IMR-90 (cell line): Measurements from ENCODE around the gene SINHCAF. TPM values are rescaled to one million over a fixed set of nuclear protein-coding genes. Genes with fewer than 3 reads are reported as not detected.

Experiments used
- ATAC-seq: fragments of 200-7000 bp; cut with Tn5 transposase; 2 replicates; pipeline ENCODE4 v1.9.1; 2020; ENCODE audit warnings: low read depth, mild to moderate bottlenecking, moderate library complexity
- BruUV-seq: library from RNA; stranded (reverse); fragments of 400-500 nt; replicated peaks from 2 replicates; lab custom pipeline; 2021; lab: Mats Ljungman, UMichigan
- CTCF ChIA-PET: fragments of 300-600 bp; formaldehyde crosslinking; extraction: SDS; loops from one replicate; lab custom pipeline; 2021; ENCODE audit warnings: antibody characterized with exemption; lab: Yijun Ruan, JAX
- POLR2A ChIA-PET: fragments of 300-600 bp; sonication (Branson Sonifier 250); formaldehyde crosslinking; loops from one replicate; lab custom pipeline; 2022; ENCODE audit warnings: antibody characterized with exemption; ENCODE audit not compliant: unreplicated experiment; lab: Charles Lee
- DNase-seq: peaks from one replicate; pipeline ENCODE4 v3.0.0; 2013
- H2AFZ ChIP-seq: replicated peaks from 2 replicates; pipeline ENCODE3; 2013; ENCODE audit warnings: low read length, mild to moderate bottlenecking; ENCODE audit not compliant: poor library complexity
- H2AK5ac ChIP-seq: 2 replicates; pipeline ENCODE4 v1.6.1; 2013; ENCODE audit warnings: low read depth, low read length, inconsistent platforms
- H2AK9ac ChIP-seq: replicated peaks from 2 replicates; pipeline ENCODE3; 2013; ENCODE audit warnings: mild to moderate bottlenecking, low read depth, low read length, moderate library complexity; ENCODE audit not compliant: poor library complexity
- H2BK120ac ChIP-seq: 2 replicates; pipeline ENCODE4 v1.6.1; 2013; ENCODE audit warnings: low read depth, low read length, inconsistent platforms
- H2BK15ac ChIP-seq: 3 replicates; pipeline ENCODE4 v1.6.1; 2013; ENCODE audit warnings: low read depth, low read length, inconsistent platforms
- H2BK20ac ChIP-seq: 2 replicates; pipeline ENCODE4 v1.6.1; 2013; ENCODE audit warnings: low read depth, mild to moderate bottlenecking, inconsistent platforms, low read length, moderate library complexity
- H2BK5ac ChIP-seq: 2 replicates; pipeline ENCODE4 v1.6.1; 2013; ENCODE audit warnings: mild to moderate bottlenecking, low read depth, low read length, inconsistent platforms; ENCODE audit not compliant: poor library complexity, severe bottlenecking
- H3K14ac ChIP-seq: replicated peaks from 2 replicates; pipeline ENCODE4 v1.6.1; 2013; ENCODE audit warnings: low read depth, low read length, inconsistent platforms
- H3K18ac ChIP-seq: 2 replicates; pipeline ENCODE4 v1.6.1; 2013; ENCODE audit warnings: low read depth, low read length, control low read depth
- H3K23ac ChIP-seq: 2 replicates; pipeline ENCODE4 v1.6.1; 2013; ENCODE audit warnings: low read depth, low read length, inconsistent platforms
- H3K27ac ChIP-seq: 2 replicates; pipeline ENCODE4 v1.5.1; 2013; ENCODE audit warnings: mild to moderate bottlenecking, control low read depth, low read length; ENCODE audit not compliant: insufficient read depth
- H3K27me3 ChIP-seq: 2 replicates; pipeline ENCODE4 v1.6.1; 2013; ENCODE audit warnings: low read length; ENCODE audit not compliant: control insufficient read depth, insufficient read depth
- H3K36me3 ChIP-seq: 2 replicates; pipeline ENCODE4 v1.6.1; 2013; ENCODE audit warnings: low read length, mixed read lengths; ENCODE audit not compliant: control insufficient read depth, insufficient read depth
- H3K4ac ChIP-seq: 2 replicates; pipeline ENCODE4 v1.6.1; 2013; ENCODE audit warnings: low read depth, low read length, inconsistent platforms
- H3K4me1 ChIP-seq: 2 replicates; pipeline ENCODE4 v1.6.1; 2013; ENCODE audit warnings: low read length, mixed read lengths; ENCODE audit not compliant: control insufficient read depth, insufficient read depth
- H3K4me2 ChIP-seq: 2 replicates; pipeline ENCODE4 v1.6.1; 2013; ENCODE audit warnings: low read depth, mild to moderate bottlenecking, control low read depth, low read length, moderate library complexity
- H3K4me3 ChIP-seq: 2 replicates; pipeline ENCODE4 v1.5.1; 2013; ENCODE audit warnings: low read depth, mild to moderate bottlenecking, control low read depth, low read length, moderate library complexity; ENCODE audit not compliant: insufficient read depth
- H3K56ac ChIP-seq: 2 replicates; pipeline ENCODE4 v1.6.1; 2013; ENCODE audit warnings: low read length, inconsistent platforms; ENCODE audit not compliant: insufficient read depth; ENCODE audit errors: extremely low read depth
- H3K79me1 ChIP-seq, 2 experiments: 2 replicates each; pipeline ENCODE4 v1.6.1; 2013; ENCODE audit warnings: low read length in 2 of 2, inconsistent platforms in 1 of 2, low read depth in 1 of 2
- H3K9ac ChIP-seq: 2 replicates; pipeline ENCODE4 v1.6.1; 2013; ENCODE audit warnings: low read depth, low read length, control low read depth
- H3K9me1 ChIP-seq: 2 replicates; pipeline ENCODE4 v1.6.1; 2013; ENCODE audit warnings: low read length, inconsistent platforms; ENCODE audit not compliant: insufficient read depth
- H3K9me3 ChIP-seq: 2 replicates; pipeline ENCODE4 v1.6.1; 2013; ENCODE audit warnings: low read length; ENCODE audit not compliant: control insufficient read depth, insufficient read depth
- H4K20me1 ChIP-seq: 2 replicates; pipeline ENCODE4 v1.6.1; 2013; ENCODE audit warnings: low read length, inconsistent platforms; ENCODE audit not compliant: insufficient read depth
- H4K5ac ChIP-seq: 2 replicates; pipeline ENCODE4 v1.6.1; 2013; ENCODE audit warnings: mild to moderate bottlenecking, low read depth, low read length, control low read depth
- H4K8ac ChIP-seq, 2 experiments: 2 replicates each; pipeline ENCODE4 v1.6.1; 2013; ENCODE audit warnings: low read depth in 2 of 2, low read length in 2 of 2, control low read depth in 1 of 2, inconsistent platforms in 1 of 2
- H4K91ac ChIP-seq: 2 replicates; pipeline ENCODE4 v1.6.1; 2013; ENCODE audit warnings: low read depth, low read length, inconsistent platforms; ENCODE audit not compliant: insufficient read depth
- BHLHE40 ChIP-seq: fragments of 150-350 bp; IDR thresholded peaks from 2 replicates; pipeline ENCODE4 v1.6.1; 2016; ENCODE audit warnings: mild to moderate bottlenecking, low read depth, low read length
- CEBPB ChIP-seq: IDR thresholded peaks from 2 replicates; pipeline ENCODE4 v1.6.1; 2012; ENCODE audit warnings: low read depth, low read length, improper control_type of control experiment
- CHD1 ChIP-seq: IDR thresholded peaks from 2 replicates; pipeline ENCODE4 v1.6.1; 2012; ENCODE audit warnings: low read depth, low read length, improper control_type of control experiment
- FOS ChIP-seq: fragments of 150-350 bp; IDR thresholded peaks from 2 replicates; pipeline ENCODE4 v1.6.1; 2016; ENCODE audit warnings: low read depth, low read length
- MAFK ChIP-seq: IDR thresholded peaks from 2 replicates; pipeline ENCODE4 v1.6.1; 2012; ENCODE audit warnings: low read depth, low read length, improper control_type of control experiment
- MAZ ChIP-seq: IDR thresholded peaks from 2 replicates; pipeline ENCODE4 v1.6.1; 2012; ENCODE audit warnings: low read depth, mild to moderate bottlenecking, low read length, improper control_type of control experiment, moderate library complexity, borderline replicate concordance
- MXI1 ChIP-seq: IDR thresholded peaks from 2 replicates; pipeline ENCODE4 v1.6.1; 2012; ENCODE audit warnings: low read depth, mild to moderate bottlenecking, low read length, moderate library complexity, borderline replicate concordance
- NFE2L2 ChIP-seq: fragments of 150-350 bp; IDR thresholded peaks from 2 replicates; pipeline ENCODE4 v1.6.1; 2016; ENCODE audit warnings: low read depth, mild to moderate bottlenecking, low read length
- POLR2A ChIP-seq: IDR thresholded peaks from 2 replicates; pipeline ENCODE4 v1.6.1; 2012; ENCODE audit warnings: mild to moderate bottlenecking, low read depth, low read length
- RAD21 ChIP-seq: IDR thresholded peaks from 2 replicates; pipeline ENCODE4 v1.6.1; 2012; ENCODE audit warnings: low read length, improper control_type of control experiment
- RCOR1 ChIP-seq: IDR thresholded peaks from 2 replicates; pipeline ENCODE4 v1.6.1; 2012; ENCODE audit warnings: mild to moderate bottlenecking, low read length, improper control_type of control experiment; ENCODE audit not compliant: insufficient replicate concordance
- RFX5 ChIP-seq: IDR thresholded peaks from 2 replicates; pipeline ENCODE4 v1.8.0; 2012; ENCODE audit warnings: low read depth, mild to moderate bottlenecking, low read length, moderate library complexity
- SMC3 ChIP-seq: fragments of 150-350 bp; IDR thresholded peaks from 2 replicates; pipeline ENCODE4 v1.6.1; 2016; ENCODE audit warnings: low read depth, mild to moderate bottlenecking, antibody characterized with exemption, low read length, moderate library complexity
- WGBS, 2 experiments: methylation state at CpG; one replicate each; pipeline versions ENCODE4 v1.1.5 to v1.1.7; 2013; ENCODE audit warnings: missing lambda C conversion rate in 2 of 2; ENCODE audit not compliant: insufficient read length in 1 of 2; ENCODE audit errors: extremely low coverage in 2 of 2; 5-methylcytosine and 5-hydroxymethylcytosine counted together
- dilution Hi-C: fragments of 300-500 bp; cut with HindIII; formaldehyde crosslinking; loops from one replicate; pipeline ENCODE4 v1.14.3; 2018; ENCODE audit warnings: low sequenced_read_pairs; ENCODE audit not compliant: unreplicated experiment
- in situ Hi-C: fragments of 300-500 bp; cut with MboI; formaldehyde crosslinking; loops from 3 replicates; pipeline ENCODE4 v1.14.3; 2019; ENCODE audit warnings: low sequenced_read_pairs, inconsistent platforms, mixed read lengths
- intact Hi-C: fragments of 100-400 bp; cut with micrococcal nuclease; formaldehyde crosslinking; loops from 2 replicates; pipeline ENCODE4 v1.10.0; 2022
- polyA plus RNA-seq, 3 experiments: library from polyadenylated mRNA; depleted of rRNA; stranded (reverse); fragments of >200 nt; gene quantifications; 2 replicates each; pipeline ENCODE4 v1.2.3, GENCODE V29; 2012; ENCODE audit warnings: low replicate concordance in 1 of 3
- total RNA-seq: library from RNA; depleted of rRNA; stranded (reverse); fragments of >200 nt; gene quantifications from 2 replicates; pipeline ENCODE4 v1.2.3, GENCODE V29; 2012
- TF ChIP-seq, protein P1 (sequence below): fragments of 150-350 bp; IDR thresholded peaks from 2 replicates; pipeline ENCODE4 v1.6.1; 2017; ENCODE audit warnings: mild to moderate bottlenecking, antibody characterized with exemption, low read length, low read depth
- TF ChIP-seq, protein P2 (sequence below): fragments of 150-350 bp; IDR thresholded peaks from 2 replicates; pipeline ENCODE4 v1.6.1; 2016; ENCODE audit warnings: low read depth, mild to moderate bottlenecking, low read length, moderate library complexity, borderline replicate concordance
- TF ChIP-seq, protein P3 (sequence below): conservative IDR thresholded peaks from 2 replicates; pipeline ENCODE4 v1.5.1; 2012; ENCODE audit warnings: mild to moderate bottlenecking, low read depth, low read length, improper control_type of control experiment

SINHCAF gene
- total and polyA plus RNA-seq, 2 of the 4 experiments (the other 2 are of a cell fraction): 21.6 to 30.8 TPM

DNA sequence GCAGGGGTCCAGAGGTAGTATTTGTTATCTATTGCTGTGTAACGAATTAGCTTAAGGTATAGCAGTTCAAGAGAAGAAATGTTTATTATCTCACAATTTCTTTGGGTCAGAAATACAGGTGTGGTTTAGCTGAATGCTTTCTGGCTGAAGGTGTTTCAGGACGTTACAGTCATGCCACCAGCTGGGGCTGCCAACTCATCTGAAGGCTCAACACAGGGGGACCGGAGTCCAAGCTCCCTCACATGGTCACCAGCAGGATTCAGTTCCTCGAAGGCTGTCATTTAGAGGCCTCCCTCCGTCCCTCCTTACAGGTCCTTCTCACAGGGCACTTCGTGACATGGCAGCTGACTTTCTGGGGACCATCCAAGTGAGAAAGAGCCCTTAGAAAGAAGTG lies 37.5 kb upstream of the SINHCAF start:
- BruUV-seq: no TSS peak

More for the DNA sequence above, 37.5 kb upstream of the SINHCAF start:
- no peak overlapping the region for H2BK15ac ChIP-seq
- no peak overlapping the region for H2BK5ac ChIP-seq
- no peak overlapping the region for H2AK9ac ChIP-seq
- H3K18ac ChIP-seq: no peak overlapping the region
- H4K91ac ChIP-seq: no peak overlapping the region
- in situ Hi-C loops (no loop called here), dilution Hi-C loops (no loop called here), intact Hi-C loops (no loop called here)
- H2BK20ac ChIP-seq: no peak overlapping the region
- no peak for DNase-seq
- H3K4me3 ChIP-seq: no peak overlapping the region
- no peak overlapping the region for H3K14ac ChIP-seq
- H3K27me3 ChIP-seq: no peaks in the 10 kb centered on the region
- H3K4me2 ChIP-seq: no peak overlapping the region
- 0 out of 2 replicates have a peak, but pooled peaks cover under 1% of the 10 kb centered on the region for H3K9me1 ChIP-seq
- no peak overlapping the region for H3K4ac ChIP-seq
- H4K8ac ChIP-seq: no peak overlapping the region
- H3K9ac ChIP-seq: no peak overlapping the region
- no peaks in the 10 kb centered on the region for H3K9me3 ChIP-seq
- no peaks in the 10 kb centered on the region for H3K36me3 ChIP-seq
- H3K4me1 ChIP-seq: peaks cover 2% of the 10 kb centered on the region; the same call in 1 of the 2 replicates
- no peak overlapping the region for H2AFZ ChIP-seq
- WGBS, 2 experiments: 20% methylated on average over 2 of the region's 6 CpGs; no CpG with 5 or more reads in 1 of the 2 experiments
- no peak overlapping the region for H3K23ac ChIP-seq
- no peak overlapping the region for H2BK120ac ChIP-seq
- no peaks in the 10 kb centered on the region for H4K20me1 ChIP-seq
- H4K5ac ChIP-seq: no peak overlapping the region
- ChIA-PET CTCF (no interaction called here), POLR2A (no interaction called here)
- TF ChIP-seq CHD1 (no peak), CEBPB (no peak), MAFK (no peak), SMC3 (no peak), FOS (no peak), MXI1 (no peak), RCOR1 (no peak), POLR2A (no peak), RFX5 (no peak), NFE2L2 (no peak), MAZ (no peak), BHLHE40 (no peak), RAD21 (no peak)
- TF ChIP-seq, protein P1, sequence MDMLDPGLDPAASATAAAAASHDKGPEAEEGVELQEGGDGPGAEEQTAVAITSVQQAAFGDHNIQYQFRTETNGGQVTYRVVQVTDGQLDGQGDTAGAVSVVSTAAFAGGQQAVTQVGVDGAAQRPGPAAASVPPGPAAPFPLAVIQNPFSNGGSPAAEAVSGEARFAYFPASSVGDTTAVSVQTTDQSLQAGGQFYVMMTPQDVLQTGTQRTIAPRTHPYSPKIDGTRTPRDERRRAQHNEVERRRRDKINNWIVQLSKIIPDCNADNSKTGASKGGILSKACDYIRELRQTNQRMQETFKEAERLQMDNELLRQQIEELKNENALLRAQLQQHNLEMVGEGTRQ: no peak
- TF ChIP-seq, protein P2, sequence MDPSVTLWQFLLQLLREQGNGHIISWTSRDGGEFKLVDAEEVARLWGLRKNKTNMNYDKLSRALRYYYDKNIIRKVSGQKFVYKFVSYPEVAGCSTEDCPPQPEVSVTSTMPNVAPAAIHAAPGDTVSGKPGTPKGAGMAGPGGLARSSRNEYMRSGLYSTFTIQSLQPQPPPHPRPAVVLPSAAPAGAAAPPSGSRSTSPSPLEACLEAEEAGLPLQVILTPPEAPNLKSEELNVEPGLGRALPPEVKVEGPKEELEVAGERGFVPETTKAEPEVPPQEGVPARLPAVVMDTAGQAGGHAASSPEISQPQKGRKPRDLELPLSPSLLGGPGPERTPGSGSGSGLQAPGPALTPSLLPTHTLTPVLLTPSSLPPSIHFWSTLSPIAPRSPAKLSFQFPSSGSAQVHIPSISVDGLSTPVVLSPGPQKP: no peak
- TF ChIP-seq, protein P3, sequence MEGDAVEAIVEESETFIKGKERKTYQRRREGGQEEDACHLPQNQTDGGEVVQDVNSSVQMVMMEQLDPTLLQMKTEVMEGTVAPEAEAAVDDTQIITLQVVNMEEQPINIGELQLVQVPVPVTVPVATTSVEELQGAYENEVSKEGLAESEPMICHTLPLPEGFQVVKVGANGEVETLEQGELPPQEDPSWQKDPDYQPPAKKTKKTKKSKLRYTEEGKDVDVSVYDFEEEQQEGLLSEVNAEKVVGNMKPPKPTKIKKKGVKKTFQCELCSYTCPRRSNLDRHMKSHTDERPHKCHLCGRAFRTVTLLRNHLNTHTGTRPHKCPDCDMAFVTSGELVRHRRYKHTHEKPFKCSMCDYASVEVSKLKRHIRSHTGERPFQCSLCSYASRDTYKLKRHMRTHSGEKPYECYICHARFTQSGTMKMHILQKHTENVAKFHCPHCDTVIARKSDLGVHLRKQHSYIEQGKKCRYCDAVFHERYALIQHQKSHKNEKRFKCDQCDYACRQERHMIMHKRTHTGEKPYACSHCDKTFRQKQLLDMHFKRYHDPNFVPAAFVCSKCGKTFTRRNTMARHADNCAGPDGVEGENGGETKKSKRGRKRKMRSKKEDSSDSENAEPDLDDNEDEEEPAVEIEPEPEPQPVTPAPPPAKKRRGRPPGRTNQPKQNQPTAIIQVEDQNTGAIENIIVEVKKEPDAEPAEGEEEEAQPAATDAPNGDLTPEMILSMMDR: no peak
- no peak for ATAC-seq
- H3K79me1 ChIP-seq: no peaks in the 10 kb centered on the region
- H3K56ac ChIP-seq: no peak overlapping the region
- H3K27ac ChIP-seq: no peak overlapping the region
- H2AK5ac ChIP-seq: no peak overlapping the region
